Activated T-helper 17 cell treated with anti-CD3 and anti-CD28 coated beads, Interleukin-2, amount 50 U/mL, for 72 hours (primary cell): Measurements from ENCODE around the gene LRG1. TPM values are rescaled to one million over a fixed set of nuclear protein-coding genes. Genes with fewer than 3 reads are reported as not detected.
"Not testable (repeated sequence)": the region's sequence is repeated elsewhere in the genome, so short reads cannot be mapped to it uniquely, and the experiment has no call there.

Source experiments
- ATAC-seq: fragments of 150-1000 bp; cut with Tn5 transposase; replicated peaks from 2 replicates; pipeline ENCODE4 v1.10.0; 2021; ENCODE audit warnings: mild to moderate bottlenecking, moderate library complexity
- H3K27ac Mint-ChIP-seq: one replicate; pipeline ENCODE4 v1.8.0; 2022; ENCODE audit warnings: mixed read lengths
- H3K27me3 Mint-ChIP-seq: one replicate; pipeline ENCODE4 v1.8.0; 2022; ENCODE audit warnings: mixed read lengths
- H3K36me3 Mint-ChIP-seq: one replicate; pipeline ENCODE4 v1.8.0; 2022; ENCODE audit warnings: low read depth, mild to moderate bottlenecking, mixed read lengths
- H3K4me1 Mint-ChIP-seq: one replicate; pipeline ENCODE4 v1.8.0; 2022; ENCODE audit warnings: mixed read lengths
- H3K4me3 Mint-ChIP-seq: one replicate; pipeline ENCODE4 v1.8.0; 2022; ENCODE audit warnings: mild to moderate bottlenecking, mixed read lengths
- H3K9me3 Mint-ChIP-seq: one replicate; pipeline ENCODE4 v1.8.0; 2022; ENCODE audit warnings: mixed read lengths
- total RNA-seq, 2 donors: library from RNA; stranded (reverse); gene quantifications; one replicate each; pipeline ENCODE4 v1.2.3, GENCODE V29; 2022

The LRG1 gene
- total RNA-seq, 2 donors from 2014 or later: 0.53 to 0.93 TPM

DNA sequence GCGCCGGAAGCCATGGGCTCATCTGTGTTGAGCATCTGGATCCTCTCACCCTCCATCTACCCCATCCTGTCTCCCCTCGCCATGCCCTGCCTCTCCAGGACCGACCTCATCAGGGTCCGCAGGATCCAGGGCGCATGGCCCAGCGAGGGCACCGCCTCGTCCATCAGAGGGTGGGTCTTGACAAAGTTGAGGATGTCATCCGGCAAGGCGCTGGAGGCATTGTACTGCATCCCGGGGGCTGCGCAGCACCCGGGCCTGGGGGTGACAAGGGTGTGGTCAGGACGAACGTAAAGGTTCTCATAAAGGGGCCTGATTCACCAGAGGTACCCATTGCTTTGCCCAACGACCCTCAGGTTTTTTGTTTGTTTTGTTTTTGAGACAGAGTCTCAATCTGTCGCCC, 10.2 kb upstream of the LRG1 start:
- Mint-ChIP-seq H3K36me3 (no peaks in the 10 kb centered on the region), H3K27me3 (peaks cover 22% of the 10 kb centered on the region), H3K4me3 (no peak overlapping the region), H3K27ac (no peak overlapping the region), H3K9me3 (no peaks in the 10 kb centered on the region), H3K4me1 (no peaks in the 10 kb centered on the region)
- no peak for ATAC-seq

GRCh38 chr19:4548238-4548584, 8.4 kb upstream of the LRG1 start:
- Mint-ChIP-seq H3K27ac (no peak overlapping the region), H3K36me3 (no peaks in the 10 kb centered on the region), H3K27me3 (peaks cover 16% of the 10 kb centered on the region), H3K4me3 (no peak overlapping the region), H3K9me3 (no peaks in the 10 kb centered on the region), H3K4me1 (no peaks in the 10 kb centered on the region)
- ATAC-seq: no peak

GRCh38 chr19:4547303-4548237, 7.7 kb upstream of the LRG1 start:
- Mint-ChIP-seq H3K9me3 (no peaks in the 10 kb centered on the region), H3K36me3 (no peaks in the 10 kb centered on the region), H3K27me3 (peaks cover 11% of the 10 kb centered on the region), H3K4me3 (no peak overlapping the region), H3K27ac (no peak overlapping the region), H3K4me1 (no peaks in the 10 kb centered on the region)
- ATAC-seq: peak; percentile 50

DNA sequence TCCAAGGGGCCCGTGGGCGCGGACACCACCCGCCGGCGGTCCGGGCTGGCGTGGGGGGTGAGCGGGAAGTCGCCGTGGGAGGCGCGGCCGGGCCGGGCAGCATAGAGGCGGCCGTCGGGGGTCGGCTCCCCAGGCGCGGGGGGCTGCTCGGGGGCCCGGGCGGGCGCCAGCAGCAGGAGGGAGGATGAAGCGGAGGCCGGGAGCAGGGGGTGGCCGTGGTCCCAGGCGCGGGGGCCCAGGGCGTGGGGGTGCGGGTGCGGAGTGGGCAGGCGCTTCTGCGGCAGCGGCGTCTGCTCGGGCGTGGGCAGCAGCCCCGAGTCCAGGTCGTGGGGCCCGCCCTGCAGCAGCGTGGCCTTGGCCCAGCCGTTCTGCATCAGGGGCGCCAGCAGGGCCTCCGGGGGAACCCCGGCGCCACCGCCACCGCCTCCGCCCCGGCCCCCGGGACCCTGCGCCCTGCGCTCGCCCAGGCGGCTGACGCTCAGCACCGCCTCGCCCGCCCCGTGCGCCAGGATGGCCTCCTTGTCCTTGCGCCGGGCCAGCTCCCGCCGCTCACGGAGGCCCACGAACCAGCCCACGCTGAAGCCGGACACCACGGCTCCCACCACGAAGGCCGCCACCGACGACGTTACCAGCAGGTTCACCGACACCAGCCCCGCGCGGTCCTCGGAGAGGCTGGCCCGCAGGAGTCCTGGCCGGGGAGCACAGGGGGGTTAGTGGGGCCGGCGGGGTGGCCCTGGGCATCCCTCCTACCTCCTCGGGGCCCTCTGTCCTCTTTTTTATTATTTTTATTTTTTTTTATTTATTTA, 4.2 kb upstream of the LRG1 start:
- Mint-ChIP-seq H3K27me3 (peaks cover 9% of the 10 kb centered on the region), H3K27ac (no peak overlapping the region), H3K9me3 (no peaks in the 10 kb centered on the region), H3K36me3 (no peaks in the 10 kb centered on the region), H3K4me1 (no peaks in the 10 kb centered on the region), H3K4me3 (no peak overlapping the region)
- no peak for ATAC-seq

- Mint-ChIP-seq H3K9me3 (no peaks in the 10 kb centered on the region), H3K4me1 (no peaks in the 10 kb centered on the region), H3K4me3 (no peak overlapping the region), H3K36me3 (no peaks in the 10 kb centered on the region), H3K27ac (no peak overlapping the region), H3K27me3 (peaks cover 7% of the 10 kb centered on the region)
- ATAC-seq: no peak
These were observed 3.3 kb upstream of the LRG1 start for GRCh38 chr19:4542896-4543841.

DNA sequence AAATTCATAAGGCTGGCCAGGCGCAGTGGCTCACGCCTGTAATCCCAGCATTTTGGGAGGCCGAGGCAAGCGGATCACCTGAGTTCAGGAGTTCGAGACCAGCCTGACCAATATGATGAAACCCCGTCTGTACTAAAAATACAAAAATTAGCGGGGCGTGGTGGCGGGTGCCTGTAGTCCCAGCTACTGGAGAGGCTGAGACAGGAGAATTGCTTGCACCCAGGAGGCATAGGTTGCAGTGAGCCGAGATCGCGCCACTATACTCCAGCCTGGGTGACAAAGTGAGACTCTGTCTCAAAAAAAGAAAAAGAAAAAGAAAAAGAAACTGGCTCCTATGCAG, 1.9 kb upstream of the LRG1 start:
- not testable (repeated sequence) for ATAC-seq, H3K27ac Mint-ChIP-seq, H3K4me1 Mint-ChIP-seq, H3K9me3 Mint-ChIP-seq, H3K4me3 Mint-ChIP-seq, H3K36me3 Mint-ChIP-seq, H3K27me3 Mint-ChIP-seq

- Mint-ChIP-seq H3K9me3 (no peaks in the 10 kb centered on the region), H3K36me3 (no peaks in the 10 kb centered on the region), H3K27me3 (peaks cover 4% of the 10 kb centered on the region), H3K4me1 (no peaks in the 10 kb centered on the region), H3K27ac (no peak overlapping the region), H3K4me3 (no peak overlapping the region)
- no peak for ATAC-seq
These were observed 1.4 kb upstream of the LRG1 start for GRCh38 chr19:4541114-4541805.

DNA sequence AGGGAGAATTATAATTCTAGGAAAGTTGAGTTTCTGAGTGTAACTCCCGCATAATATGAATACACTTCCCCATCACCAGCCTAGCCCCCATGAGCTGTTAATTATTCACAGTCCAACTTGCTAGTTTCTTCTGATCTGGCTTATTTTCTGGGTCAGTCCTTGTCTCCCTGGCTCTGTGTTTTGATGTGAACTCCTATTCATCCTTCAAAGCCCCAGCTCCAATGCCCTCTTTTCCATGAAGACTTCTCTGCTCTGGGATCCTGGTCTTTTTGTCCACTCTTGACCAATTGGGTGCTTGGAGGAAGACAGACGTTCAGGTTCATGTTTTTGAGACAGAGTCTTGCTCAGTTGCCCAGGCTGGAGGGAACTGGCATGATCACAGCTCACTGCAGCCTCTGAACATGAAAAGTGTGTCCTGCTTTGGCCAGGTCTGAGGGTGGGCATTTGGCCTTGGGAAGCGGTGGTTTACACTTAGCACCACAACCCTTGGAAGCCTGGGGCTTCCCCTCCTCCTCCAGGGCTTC, 605 bp downstream of the LRG1 start:
- Mint-ChIP-seq H3K9me3 (no peaks in the 10 kb centered on the region), H3K27me3 (peaks cover 8% of the 10 kb centered on the region), H3K27ac (no peak overlapping the region), H3K4me3 (no peak overlapping the region), H3K4me1 (no peaks in the 10 kb centered on the region), H3K36me3 (no peaks in the 10 kb centered on the region)
- ATAC-seq: no peak

GRCh38 chr19:4538601-4538954, 1.3 kb downstream of the LRG1 start:
- no peaks in the 10 kb centered on the region for H3K36me3 Mint-ChIP-seq
- no peak for ATAC-seq
- no peaks in the 10 kb centered on the region for H3K9me3 Mint-ChIP-seq
- H3K27ac Mint-ChIP-seq: no peak overlapping the region
- H3K4me1 Mint-ChIP-seq: no peaks in the 10 kb centered on the region
- no peak overlapping the region for H3K4me3 Mint-ChIP-seq
- H3K27me3 Mint-ChIP-seq: peaks cover 8% of the 10 kb centered on the region

GRCh38 chr19:4537953-4538600, 1.8 kb downstream of the LRG1 start:
- no peak for ATAC-seq
- Mint-ChIP-seq H3K4me3 (no peak overlapping the region), H3K27ac (no peak overlapping the region), H3K27me3 (peaks cover 12% of the 10 kb centered on the region), H3K36me3 (no peaks in the 10 kb centered on the region), H3K4me1 (no peaks in the 10 kb centered on the region), H3K9me3 (no peaks in the 10 kb centered on the region)

DNA sequence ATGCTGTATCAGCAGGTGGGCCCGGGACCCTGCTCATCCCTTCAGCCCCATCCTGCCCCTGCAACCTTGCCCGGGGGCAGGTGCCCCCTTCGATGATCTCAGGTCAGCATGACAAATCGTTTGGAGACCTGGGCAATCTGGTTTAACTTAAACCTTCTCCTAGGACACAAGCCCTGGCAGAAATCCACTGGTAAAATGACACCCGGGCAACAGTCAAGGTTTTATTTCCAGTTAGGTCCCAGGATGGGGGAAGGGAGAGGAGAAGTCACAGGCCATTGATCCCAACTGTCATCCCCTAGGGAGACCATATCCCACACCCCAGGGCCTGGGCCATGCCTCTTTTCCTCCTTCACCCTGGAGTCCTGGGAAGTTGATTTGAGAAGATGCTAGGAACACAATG, 3.0 kb downstream of the LRG1 start:
- H3K4me3 Mint-ChIP-seq: no peak overlapping the region
- H3K27me3 Mint-ChIP-seq: peaks cover 12% of the 10 kb centered on the region
- H3K36me3 Mint-ChIP-seq: no peaks in the 10 kb centered on the region
- no peaks in the 10 kb centered on the region for H3K4me1 Mint-ChIP-seq
- no peak for ATAC-seq
- H3K27ac Mint-ChIP-seq: no peak overlapping the region
- no peaks in the 10 kb centered on the region for H3K9me3 Mint-ChIP-seq

DNA sequence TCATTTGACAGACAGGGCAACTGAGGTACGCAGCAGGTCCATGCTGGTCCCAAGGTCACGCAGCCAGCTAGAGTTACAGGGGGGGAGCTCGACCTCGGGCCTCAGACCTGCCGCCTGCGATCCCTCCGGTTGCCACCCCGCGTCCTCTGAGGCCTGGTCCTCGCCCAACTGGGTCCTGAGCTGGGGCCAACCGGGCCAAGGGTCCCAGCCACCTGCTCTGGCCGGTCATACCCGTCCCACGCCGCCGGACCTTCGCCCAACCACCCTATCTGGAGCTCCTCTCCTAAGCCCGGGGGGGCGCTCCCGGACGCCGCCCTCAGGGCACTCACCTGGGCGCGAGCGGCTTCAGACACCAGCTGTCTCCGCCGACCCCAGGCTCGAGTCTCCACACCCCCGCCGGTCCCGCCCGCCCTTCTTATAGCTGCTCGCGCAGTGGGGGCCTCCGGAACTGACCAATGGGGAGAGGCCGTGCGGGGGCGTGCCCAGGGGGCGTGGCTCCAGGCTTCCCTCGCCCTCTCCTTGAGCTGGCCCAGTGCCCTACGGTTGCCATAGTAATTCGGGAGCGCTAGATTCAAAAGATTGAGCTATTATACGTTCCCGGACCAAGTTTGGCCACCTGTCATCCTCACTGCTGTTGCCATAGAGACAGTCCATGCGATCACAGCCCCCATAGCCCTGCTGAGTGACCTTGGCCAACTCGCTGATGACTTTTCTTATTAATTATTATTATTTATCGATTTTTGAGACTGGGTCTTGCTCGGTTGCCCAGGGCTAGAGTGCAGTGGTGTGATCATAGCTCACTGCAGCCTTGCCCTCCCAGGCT, 4.8 kb downstream of the LRG1 start, which contains the start of gene PLIN5:
PLIN5 (minus strand) TSS at position 389 of the 823 bp plus-strand sequence. CDS start 1,150 bp downstream, outside the sequence.
- Mint-ChIP-seq H3K27ac (no peak within 1 kb of the TSS), H3K4me3 (no peak within 1 kb of the TSS), H3K27me3 (peaks cover 12% of the 10 kb centered on the region), H3K36me3 (no peaks in the 10 kb centered on the region), H3K9me3 (no peaks in the 10 kb centered on the region), H3K4me1 (no peaks in the 10 kb centered on the region)
- peak; percentile 29 for ATAC-seq
